Measurements from ENCODE around the gene NAXE. TPM values are rescaled to one million over a fixed set of nuclear protein-coding genes. Genes with fewer than 3 reads are reported as not detected.
A peak's percentile ranks its signal among the peaks of the same experiment; 100 is the strongest.

The NAXE gene
- total RNA-seq, 1 experiment from 2014 or later = 113 TPM

- no peaks in the 10 kb centered on the region for H3K36me3 ChIP-seq (ENCODE audit: insufficient read depth, low read length)
- H3K27me3 ChIP-seq (ENCODE audit: low read length) = no peaks in the 10 kb centered on the region
- DNase-seq = peak; percentile 82
- 0 out of 2 replicates have a peak within 1 kb of the TSS, but pooled peaks have one; percentile 8 for H3K9ac ChIP-seq (ENCODE audit: low read length)
- H3K9me2 ChIP-seq (replicated peaks; ENCODE audit: insufficient read depth, low read length) = no peaks in the 10 kb centered on the region
- no peak within 1 kb of the TSS for H3K27ac ChIP-seq (ENCODE audit: low read length)
- H3K79me2 ChIP-seq (ENCODE audit: low read length) = no peaks in the 10 kb centered on the region
- no peaks in the 10 kb centered on the region for H4K20me1 ChIP-seq (ENCODE audit: insufficient read depth, low read depth, low read length)
- 0 out of 2 replicates have a peak within 1 kb of the TSS, but pooled peaks have one; percentile 13 for H2AFZ ChIP-seq (ENCODE audit: low read length)
- H3K9me3 ChIP-seq (ENCODE audit: low read length) = no peaks in the 10 kb centered on the region
- H3K4me3 ChIP-seq (ENCODE audit: low read length) = peak within 1 kb of the TSS; percentile 37; the same call in 1 of the 2 replicates
- peak within 1 kb of the TSS; percentile 46 for H3K4me2 ChIP-seq (ENCODE audit: low read depth, low read length, poor library complexity, severe bottlenecking)
- H3K4me1 ChIP-seq (ENCODE audit: low read length) = peaks cover 6% of the 10 kb centered on the region
These were observed 19.5 kb upstream of the NAXE start, which contains the start of gene IQGAP3 for GRCh38 chr1:156571919-156572662. IQGAP3 (minus strand) TSS chr1:156572565; CDS start chr1:156572529, 36 bp downstream.

- Histone ChIP-seq H3K4me2 (ENCODE audit: low read depth, low read length, poor library complexity, severe bottlenecking) (peak overlapping the region; percentile 46), H3K9me3 (ENCODE audit: low read length) (no peaks in the 10 kb centered on the region), H3K9ac (ENCODE audit: low read length) (0 out of 2 replicates have a peak overlapping the region, but pooled peaks have one; percentile 8), H3K9me2 (replicated peaks; ENCODE audit: insufficient read depth, low read length) (no peaks in the 10 kb centered on the region), H3K36me3 (ENCODE audit: insufficient read depth, low read length) (no peaks in the 10 kb centered on the region), H3K4me1 (ENCODE audit: low read length) (peaks cover 6% of the 10 kb centered on the region), H3K79me2 (ENCODE audit: low read length) (no peaks in the 10 kb centered on the region), H3K4me3 (ENCODE audit: low read length) (peak overlapping the region; percentile 37; the same call in 1 of the 2 replicates), H3K27me3 (ENCODE audit: low read length) (no peaks in the 10 kb centered on the region), H3K27ac (ENCODE audit: low read length) (no peak overlapping the region), H4K20me1 (ENCODE audit: insufficient read depth, low read depth, low read length) (no peaks in the 10 kb centered on the region), H2AFZ (ENCODE audit: low read length) (no peak overlapping the region)
- DNase-seq = no peak
These were observed 18.9 kb upstream of the NAXE start for GRCh38 chr1:156572663-156573018.

- H3K9ac ChIP-seq (ENCODE audit: low read length) = no peak overlapping the region
- DNase-seq = no peak
- H3K36me3 ChIP-seq (ENCODE audit: insufficient read depth, low read length) = no peaks in the 10 kb centered on the region
- H3K9me3 ChIP-seq (ENCODE audit: low read length) = no peaks in the 10 kb centered on the region
- no peak overlapping the region for H2AFZ ChIP-seq (ENCODE audit: low read length)
- no peaks in the 10 kb centered on the region for H3K79me2 ChIP-seq (ENCODE audit: low read length)
- H3K27me3 ChIP-seq (ENCODE audit: low read length) = no peaks in the 10 kb centered on the region
- H4K20me1 ChIP-seq (ENCODE audit: insufficient read depth, low read depth, low read length) = no peaks in the 10 kb centered on the region
- no peak overlapping the region for H3K4me3 ChIP-seq (ENCODE audit: low read length)
- no peak overlapping the region for H3K27ac ChIP-seq (ENCODE audit: low read length)
- no peak overlapping the region for H3K4me2 ChIP-seq (ENCODE audit: low read depth, low read length, poor library complexity, severe bottlenecking)
- no peaks in the 10 kb centered on the region for H3K9me2 ChIP-seq (replicated peaks; ENCODE audit: insufficient read depth, low read length)
- H3K4me1 ChIP-seq (ENCODE audit: low read length) = peaks cover 6% of the 10 kb centered on the region
These were observed 17.4 kb upstream of the NAXE start for GRCh38 chr1:156574039-156574633.

- Histone ChIP-seq H3K4me2 (ENCODE audit: low read depth, low read length, poor library complexity, severe bottlenecking) (no peak overlapping the region), H2AFZ (ENCODE audit: low read length) (no peak overlapping the region), H3K79me2 (ENCODE audit: low read length) (no peaks in the 10 kb centered on the region), H3K4me1 (ENCODE audit: low read length) (peaks cover 11% of the 10 kb centered on the region), H4K20me1 (ENCODE audit: insufficient read depth, low read depth, low read length) (no peaks in the 10 kb centered on the region), H3K27me3 (ENCODE audit: low read length) (no peaks in the 10 kb centered on the region), H3K9me3 (ENCODE audit: low read length) (no peaks in the 10 kb centered on the region), H3K9me2 (replicated peaks; ENCODE audit: insufficient read depth, low read length) (no peaks in the 10 kb centered on the region), H3K9ac (ENCODE audit: low read length) (no peak overlapping the region), H3K36me3 (ENCODE audit: insufficient read depth, low read length) (no peaks in the 10 kb centered on the region), H3K27ac (ENCODE audit: low read length) (no peak overlapping the region), H3K4me3 (ENCODE audit: low read length) (no peak overlapping the region)
- no peak for DNase-seq
These were observed 14.0 kb upstream of the NAXE start for GRCh38 chr1:156577550-156577949.

GRCh38 chr1:156578055-156578454 lies 13.5 kb upstream of the NAXE start:
- Histone ChIP-seq H3K9me3 (ENCODE audit: low read length) (no peaks in the 10 kb centered on the region), H3K9ac (ENCODE audit: low read length) (no peak overlapping the region), H3K27me3 (ENCODE audit: low read length) (no peaks in the 10 kb centered on the region), H3K9me2 (replicated peaks; ENCODE audit: insufficient read depth, low read length) (no peaks in the 10 kb centered on the region), H3K36me3 (ENCODE audit: insufficient read depth, low read length) (no peaks in the 10 kb centered on the region), H4K20me1 (ENCODE audit: insufficient read depth, low read depth, low read length) (no peaks in the 10 kb centered on the region), H3K79me2 (ENCODE audit: low read length) (no peaks in the 10 kb centered on the region), H3K4me1 (ENCODE audit: low read length) (peaks cover 16% of the 10 kb centered on the region), H2AFZ (ENCODE audit: low read length) (no peak overlapping the region), H3K27ac (ENCODE audit: low read length) (no peak overlapping the region), H3K4me2 (ENCODE audit: low read depth, low read length, poor library complexity, severe bottlenecking) (no peak overlapping the region), H3K4me3 (ENCODE audit: low read length) (no peak overlapping the region)
- no peak for DNase-seq

- Histone ChIP-seq H4K20me1 (ENCODE audit: insufficient read depth, low read depth, low read length) (no peaks in the 10 kb centered on the region), H3K27ac (ENCODE audit: low read length) (no peak within 1 kb of the TSS)
These were observed 12.1 kb upstream of the NAXE start, which contains the start of gene TTC24 for GRCh38 chr1:156579472-156579871. TTC24 (plus strand) TSS chr1:156579723; CDS start chr1:156581365, 1,642 bp downstream.

GRCh38 chr1:156581661-156582387 lies 9.8 kb upstream of the NAXE start:
- H3K4me3 ChIP-seq (ENCODE audit: low read length) = peak overlapping the region; percentile 48
- DNase-seq = peak; percentile 57
- no peaks in the 10 kb centered on the region for H3K27me3 ChIP-seq (ENCODE audit: low read length)
- H3K79me2 ChIP-seq (ENCODE audit: low read length) = no peaks in the 10 kb centered on the region
- H3K9ac ChIP-seq (ENCODE audit: low read length) = peak overlapping the region; percentile 59
- H4K20me1 ChIP-seq (ENCODE audit: insufficient read depth, low read depth, low read length) = no peaks in the 10 kb centered on the region
- peak overlapping the region; percentile 48 for H3K4me2 ChIP-seq (ENCODE audit: low read depth, low read length, poor library complexity, severe bottlenecking)
- H3K9me3 ChIP-seq (ENCODE audit: low read length) = no peaks in the 10 kb centered on the region
- H3K9me2 ChIP-seq (replicated peaks; ENCODE audit: insufficient read depth, low read length) = no peaks in the 10 kb centered on the region
- peak overlapping the region; percentile 23; the same call in 1 of the 2 replicates for H3K27ac ChIP-seq (ENCODE audit: low read length)
- H3K4me1 ChIP-seq (ENCODE audit: low read length) = peaks cover 33% of the 10 kb centered on the region
- no peaks in the 10 kb centered on the region for H3K36me3 ChIP-seq (ENCODE audit: insufficient read depth, low read length)
- H2AFZ ChIP-seq (ENCODE audit: low read length) = peak overlapping the region; percentile 62; the same call in 1 of the 2 replicates

More at GRCh38 chr1:156579472-156579871, 12.1 kb upstream of the NAXE start, which contains the start of gene TTC24:
- Histone ChIP-seq H3K27me3 (ENCODE audit: low read length) (no peaks in the 10 kb centered on the region), H3K9me3 (ENCODE audit: low read length) (no peaks in the 10 kb centered on the region), H3K36me3 (ENCODE audit: insufficient read depth, low read length) (no peaks in the 10 kb centered on the region), H3K9ac (ENCODE audit: low read length) (no peak within 1 kb of the TSS), H3K4me1 (ENCODE audit: low read length) (peaks cover 30% of the 10 kb centered on the region), H3K79me2 (ENCODE audit: low read length) (no peaks in the 10 kb centered on the region), H3K4me2 (ENCODE audit: low read depth, low read length, poor library complexity, severe bottlenecking) (no peak within 1 kb of the TSS), H2AFZ (ENCODE audit: low read length) (no peak within 1 kb of the TSS), H3K4me3 (ENCODE audit: low read length) (no peak within 1 kb of the TSS), H3K9me2 (replicated peaks; ENCODE audit: insufficient read depth, low read length) (no peaks in the 10 kb centered on the region)
- DNase-seq = no peak
